HEK293T (cell line): ENCODE measurements around the gene ZMIZ1.

Source experiments
- ARNT ChIP-seq: fragments of 450-650 bp; IDR thresholded peaks from 2 replicates; pipeline ENCODE4 v1.6.1; 2017; ENCODE audit warnings: mild to moderate bottlenecking
- BHLHE40 ChIP-seq: fragments of 450-650 bp; IDR thresholded peaks from 2 replicates; pipeline ENCODE4 v1.6.1; 2016; ENCODE audit warnings: mild to moderate bottlenecking, moderate library complexity, borderline replicate concordance
- CTBP1 ChIP-seq: fragments of 450-650 bp; IDR thresholded peaks from 2 replicates; pipeline ENCODE4 v1.6.1; 2016; ENCODE audit warnings: borderline replicate concordance
- ELF4 ChIP-seq: fragments of 450-650 bp; IDR thresholded peaks from 2 replicates; pipeline ENCODE4 v1.6.1; 2017; ENCODE audit warnings: antibody characterized with exemption
- FOXA1 ChIP-seq: fragments of 450-650 bp; IDR thresholded peaks from 2 replicates; pipeline ENCODE4 v1.6.1; 2016; ENCODE audit warnings: mild to moderate bottlenecking
- FOXM1 ChIP-seq: fragments of 450-650 bp; IDR thresholded peaks from 2 replicates; pipeline ENCODE4 v1.6.1; 2017; ENCODE audit warnings: mild to moderate bottlenecking, borderline replicate concordance
- HDGF ChIP-seq: fragments of 450-650 bp; IDR thresholded peaks from 2 replicates; pipeline ENCODE4 v1.6.1; 2017; ENCODE audit warnings: antibody characterized with exemption, borderline replicate concordance
- NFRKB ChIP-seq: fragments of 450-650 bp; IDR thresholded peaks from 2 replicates; pipeline ENCODE4 v1.6.1; 2016; ENCODE audit warnings: mild to moderate bottlenecking, moderate library complexity
- SP1 ChIP-seq: fragments of 450-650 bp; IDR thresholded peaks from 2 replicates; pipeline ENCODE4 v1.6.1; 2017
- SUZ12 ChIP-seq: fragments of 450-650 bp; IDR thresholded peaks from 2 replicates; pipeline ENCODE4 v1.6.1; 2016; ENCODE audit warnings: mild to moderate bottlenecking
- TARDBP ChIP-seq: fragments of 450-650 bp; IDR thresholded peaks from 2 replicates; pipeline ENCODE4 v1.6.1; 2016
- ZNF384 ChIP-seq: fragments of 450-650 bp; IDR thresholded peaks from 2 replicates; pipeline ENCODE4 v1.6.1; 2016

- TF ChIP-seq HDGF (no peak), FOXM1 (no peak), ZNF384 (no peak), CTBP1 (no peak), ARNT (no peak), ELF4 (no peak), TARDBP (no peak), SP1 (no peak), BHLHE40 (no peak), SUZ12 (no peak), NFRKB (no peak), FOXA1 (no peak)
Measured at GRCh38 chr10:79112881-79113431, 44.2 kb downstream of the ZMIZ1 start.
